ENCODE results near the gene OSBPL10.
A peak's percentile ranks its signal among the peaks of the same experiment; 100 is the strongest.
"Not testable (repeated sequence)": the region's sequence is repeated elsewhere in the genome, so short reads cannot be mapped to it uniquely, and the experiment has no call there.

Gene OSBPL10

GRCh38 chr3:31704591-31705179, 276.4 kb downstream of the OSBPL10 start:
- peak; percentile 18 for DNase-seq (ENCODE audit: low spot score)

GRCh38 chr3:31704156-31704555, 276.9 kb downstream of the OSBPL10 start:
- DNase-seq (ENCODE audit: low spot score), result no peak

- no peak for DNase-seq (ENCODE audit: low spot score)
These were observed 279.8 kb downstream of the OSBPL10 start for GRCh38 chr3:31701286-31701685.

- no peak for DNase-seq (ENCODE audit: low spot score)
These were observed 281.6 kb downstream of the OSBPL10 start for GRCh38 chr3:31699309-31699953.

GRCh38 chr3:31696815-31697548, 284.1 kb downstream of the OSBPL10 start:
- DNase-seq (ENCODE audit: low spot score), result no peak

- DNase-seq (ENCODE audit: low spot score), result no peak
These were observed 285.1 kb downstream of the OSBPL10 start for GRCh38 chr3:31696009-31696297.

GRCh38 chr3:31695280-31696008, 285.6 kb downstream of the OSBPL10 start:
- no peak for DNase-seq (ENCODE audit: low spot score)

- DNase-seq (ENCODE audit: low spot score), result no peak
These were observed 287.7 kb downstream of the OSBPL10 start for GRCh38 chr3:31693346-31693745.

- no peak for DNase-seq (ENCODE audit: low spot score)
These were observed 288.3 kb downstream of the OSBPL10 start for GRCh38 chr3:31692751-31693150.

GRCh38 chr3:31690771-31691170, 290.3 kb downstream of the OSBPL10 start:
- DNase-seq (ENCODE audit: low spot score), result no peak

- DNase-seq (ENCODE audit: low spot score), result not testable (repeated sequence)
These were observed 291.5 kb downstream of the OSBPL10 start for GRCh38 chr3:31689523-31689922.

- DNase-seq (ENCODE audit: low spot score), result no peak
These were observed 292.1 kb downstream of the OSBPL10 start for GRCh38 chr3:31688984-31689383.

- DNase-seq (ENCODE audit: low spot score), result no peak
These were observed 293.9 kb downstream of the OSBPL10 start for GRCh38 chr3:31687020-31687802.

GRCh38 chr3:31680072-31680870, 300.8 kb downstream of the OSBPL10 start:
- no peak for DNase-seq (ENCODE audit: low spot score)

- no peak for DNase-seq (ENCODE audit: low spot score)
These were observed 304.5 kb downstream of the OSBPL10 start for GRCh38 chr3:31676556-31676955.

- DNase-seq (ENCODE audit: low spot score), result no peak
These were observed 307.1 kb downstream of the OSBPL10 start for GRCh38 chr3:31673950-31674349.

GRCh38 chr3:31671976-31672375, 309.1 kb downstream of the OSBPL10 start:
- no peak for DNase-seq (ENCODE audit: low spot score)

GRCh38 chr3:31671451-31671850, 309.6 kb downstream of the OSBPL10 start:
- no peak for DNase-seq (ENCODE audit: low spot score)

GRCh38 chr3:31670722-31671121, 310.3 kb downstream of the OSBPL10 start:
- no peak for DNase-seq (ENCODE audit: low spot score)

GRCh38 chr3:31670136-31670535, 310.9 kb downstream of the OSBPL10 start:
- DNase-seq (ENCODE audit: low spot score), result peak; percentile 10

- DNase-seq (ENCODE audit: low spot score), result no peak
These were observed 312.8 kb downstream of the OSBPL10 start for GRCh38 chr3:31668242-31668641.

Measured in Ammon's horn (tissue), 1 donor.